GM10847 (cell line): ENCODE measurements around the gene ITGB4.

Experiments used
- POLR2A ChIP-seq: IDR thresholded peaks from 2 replicates; pipeline ENCODE4 v1.6.1; 2011; ENCODE audit not compliant: insufficient read length; ENCODE audit errors: extremely low read depth

The ITGB4 gene

GRCh38 chr17:75764417-75764710 lies 43.1 kb downstream of the ITGB4 start:
- no peak for TF ChIP-seq POLR2A

DNA sequence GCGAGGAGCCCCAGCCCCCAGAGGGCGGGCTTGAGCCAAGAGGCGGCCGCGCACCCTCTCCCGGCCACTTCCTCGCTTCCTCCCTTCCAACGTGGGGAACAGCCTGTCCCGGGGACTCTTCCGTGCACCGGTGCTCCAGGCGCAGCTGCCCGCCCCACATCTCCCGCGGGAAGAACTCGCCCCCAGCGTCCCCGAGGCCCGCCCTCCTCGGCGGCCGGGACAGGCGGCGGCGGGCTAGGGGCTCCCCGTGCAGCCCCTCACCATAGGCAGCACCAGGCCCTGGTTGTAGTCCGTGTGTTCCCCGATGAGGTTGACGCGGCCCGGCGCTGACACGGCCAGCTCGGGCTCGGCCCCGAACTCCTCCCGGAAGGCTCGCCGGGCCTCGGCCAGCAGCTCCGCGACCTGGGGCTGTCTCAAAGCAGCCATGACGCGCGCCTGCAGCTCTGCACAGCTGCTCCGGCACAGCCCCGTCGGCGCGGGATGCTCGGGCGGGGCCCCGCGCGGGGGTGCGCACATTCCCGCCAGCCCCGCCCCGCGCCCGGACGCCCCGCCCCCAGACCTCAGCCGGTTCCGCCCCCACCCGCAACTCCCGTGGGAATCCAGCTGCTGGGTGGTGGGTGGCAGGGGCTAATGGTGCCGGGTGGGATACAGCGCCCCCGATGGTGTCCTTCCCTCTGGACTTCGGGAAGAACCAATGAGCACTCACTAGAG lies 43.6 kb downstream of the ITGB4 start, which contains the start of gene GALK1:
Gene GALK1 (minus strand): TSS at position 482 of the 711 bp plus-strand sequence. CDS start 56 bp downstream, at position 426.
- TF ChIP-seq POLR2A: peak; percentile 37

- no peak for TF ChIP-seq POLR2A
These were observed 44.7 kb downstream of the ITGB4 start for GRCh38 chr17:75765981-75766380.

GRCh38 chr17:75767881-75768280 lies 46.6 kb downstream of the ITGB4 start:
- TF ChIP-seq POLR2A: no peak

- TF ChIP-seq POLR2A: no peak
These were observed 48.3 kb downstream of the ITGB4 start for GRCh38 chr17:75769536-75769935.

DNA sequence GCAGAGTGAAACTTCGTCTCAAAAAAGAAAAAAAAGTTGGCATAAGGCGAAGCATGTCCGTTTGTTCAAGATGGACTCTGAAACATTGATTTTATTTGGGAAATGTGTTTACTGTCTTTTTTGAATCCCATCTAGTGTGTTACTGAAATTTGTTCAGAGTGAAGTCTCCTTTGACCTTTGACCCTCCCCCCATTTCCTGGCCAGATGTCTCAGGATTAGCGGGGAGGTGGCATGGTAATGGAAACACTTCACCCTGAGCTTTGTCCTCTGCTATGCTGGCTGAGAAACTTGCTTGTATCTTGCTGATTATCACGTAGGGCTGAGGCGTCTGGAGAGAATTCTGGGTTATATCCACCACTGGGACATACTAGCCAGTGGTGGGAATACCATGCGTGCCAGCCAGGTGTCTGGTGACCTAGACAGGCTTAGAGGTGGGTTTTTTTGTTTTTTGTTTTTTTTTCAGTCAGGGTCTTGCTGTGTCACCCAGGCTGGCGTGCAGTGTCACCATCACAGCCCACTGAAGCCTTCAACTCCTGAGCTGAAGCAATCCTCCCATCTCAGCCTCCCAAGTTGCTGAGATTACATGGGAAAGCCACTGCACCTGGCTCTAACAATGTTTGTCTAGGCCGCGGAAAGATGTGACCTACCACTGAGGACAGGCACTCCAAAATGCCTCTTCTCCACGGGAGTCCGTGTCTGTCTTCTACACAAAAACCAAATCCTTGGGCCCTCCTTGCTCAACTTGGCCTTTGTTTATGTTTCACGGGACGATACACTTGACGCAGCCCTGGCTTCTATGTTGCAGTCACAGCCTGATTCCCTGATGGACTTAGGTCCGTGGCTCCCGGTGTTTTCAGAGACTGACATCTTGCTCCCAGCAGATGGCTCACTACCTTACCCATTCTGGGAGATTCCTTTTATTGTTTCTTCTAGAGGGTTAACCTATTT lies 50.3 kb downstream of the ITGB4 start:
- TF ChIP-seq POLR2A: no peak

GRCh38 chr17:75773121-75773807 lies 52.0 kb downstream of the ITGB4 start:
- TF ChIP-seq POLR2A: no peak

- no peak for TF ChIP-seq POLR2A
These were observed 52.7 kb downstream of the ITGB4 start for GRCh38 chr17:75773808-75774470.

DNA sequence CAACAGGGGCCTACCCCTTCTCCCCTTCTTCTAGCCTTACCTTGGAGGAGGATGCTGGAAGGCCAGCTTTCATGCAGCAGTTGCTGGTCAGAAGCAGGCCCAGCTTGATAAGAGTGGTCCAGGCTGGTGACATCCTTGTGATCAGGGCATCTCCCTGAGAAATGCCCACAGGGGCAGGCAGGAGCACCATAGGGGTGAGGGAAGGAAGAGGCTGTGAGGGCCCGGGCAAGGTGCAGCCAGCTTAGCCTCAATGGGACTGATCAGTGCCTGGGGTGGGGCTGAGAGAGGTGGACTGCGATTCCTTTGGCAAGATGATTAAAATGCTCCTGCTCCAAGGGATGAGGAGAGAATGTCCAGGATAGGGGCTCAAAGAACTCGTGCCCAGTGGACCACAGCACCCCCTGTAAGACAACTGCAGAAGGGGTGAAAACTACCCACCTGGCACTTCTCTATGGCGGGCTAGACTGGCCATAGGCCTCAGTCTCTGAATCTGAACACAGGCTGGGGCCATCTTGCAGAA lies 53.3 kb downstream of the ITGB4 start:
- TF ChIP-seq POLR2A: no peak

DNA sequence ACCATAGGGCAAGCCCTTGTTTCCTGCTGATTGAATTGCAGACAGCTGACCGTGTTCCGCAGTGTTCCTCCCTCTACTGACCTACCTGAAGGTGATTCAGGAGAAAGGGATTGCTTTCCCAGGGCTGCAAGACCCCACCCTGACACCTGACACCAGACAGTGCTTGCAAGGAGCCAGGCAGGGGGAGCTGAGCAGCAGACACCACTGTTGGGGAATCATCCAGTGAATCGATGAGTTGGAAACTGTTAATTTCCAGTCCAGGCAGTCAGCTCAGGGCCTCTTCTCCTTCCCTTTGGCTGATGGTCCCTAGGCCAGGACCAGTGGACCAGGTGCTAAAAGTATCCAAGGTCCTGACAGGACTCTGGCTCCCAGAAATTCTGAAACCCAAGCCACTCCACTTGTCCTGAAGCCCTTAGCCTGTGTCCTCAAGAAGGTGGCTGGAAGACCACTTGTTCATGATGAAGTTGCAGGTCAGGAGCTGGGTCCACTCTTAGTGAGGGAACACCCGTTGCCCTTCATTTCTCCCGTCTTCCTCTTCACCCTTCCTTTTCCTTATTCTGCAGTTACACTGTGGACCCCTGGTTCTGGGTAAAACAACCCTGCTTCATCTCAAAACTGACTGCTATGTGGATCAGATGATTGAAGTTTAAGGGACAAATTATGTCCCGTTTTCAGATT lies 53.9 kb downstream of the ITGB4 start:
- no peak for TF ChIP-seq POLR2A

DNA sequence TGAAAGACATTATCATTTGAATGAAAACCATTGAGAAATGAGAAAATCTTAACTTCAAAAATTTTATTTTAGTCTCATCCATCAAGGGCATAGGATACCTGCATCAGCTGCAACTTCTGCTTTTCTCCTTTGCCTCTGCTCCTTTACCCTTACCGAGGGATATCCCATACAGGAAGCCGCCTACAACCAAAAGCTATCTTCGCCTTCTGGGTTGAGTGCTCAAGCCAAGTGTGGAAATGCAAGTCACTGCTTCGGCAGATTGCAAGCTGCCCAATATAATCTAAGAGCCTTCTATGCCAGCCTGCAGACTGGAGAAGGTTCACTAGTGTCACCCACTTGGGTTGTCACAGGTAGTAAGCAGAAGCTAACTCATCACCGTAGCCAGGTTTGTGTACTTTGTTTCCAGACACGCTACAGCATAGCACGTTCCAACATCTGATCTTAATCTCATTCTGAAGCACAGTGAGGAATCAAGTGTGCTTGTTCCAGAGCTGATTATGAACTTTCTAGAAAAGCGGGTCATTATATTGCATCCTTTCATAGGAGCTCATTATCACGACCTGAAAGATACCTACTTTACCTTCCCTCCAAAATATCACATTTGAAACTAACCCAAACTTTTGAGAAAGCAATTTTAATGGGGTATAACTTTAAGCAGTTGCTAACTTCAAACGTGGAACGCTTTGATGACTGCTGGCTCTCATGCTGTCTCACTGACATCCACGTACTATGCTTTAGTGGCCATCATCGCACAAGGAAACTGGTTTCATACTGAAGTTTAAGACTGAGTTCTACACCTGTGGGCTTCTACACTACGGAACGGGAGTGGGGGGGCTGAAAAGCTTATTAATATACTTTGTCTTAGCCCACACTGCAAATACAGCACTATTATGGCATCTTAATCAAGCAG lies 55.4 kb downstream of the ITGB4 start:
- TF ChIP-seq POLR2A: no peak

GRCh38 chr17:75777296-75777922 lies 56.1 kb downstream of the ITGB4 start:
- TF ChIP-seq POLR2A: no peak

- TF ChIP-seq POLR2A: no peak
These were observed 57.6 kb downstream of the ITGB4 start for GRCh38 chr17:75778861-75779249.

- peak; percentile 100 for TF ChIP-seq POLR2A
These were observed 58.2 kb downstream of the ITGB4 start for GRCh38 chr17:75779250-75779986.
